Parathyroid adenoma (tissue), 2 donors: ENCODE results near the gene HOXA9.

Experiments
- H2AFZ ChIP-seq: fragments of 300-600 bp; sonication (generic); one replicate; pipeline ENCODE4 v1.7.0; 2017; ENCODE audit warnings: antibody characterized with exemption, mild to moderate bottlenecking
- H3K27ac ChIP-seq: fragments of 300-600 bp; sonication (generic); one replicate; pipeline ENCODE4 v1.7.0; 2017
- H3K27me3 ChIP-seq: fragments of 300-600 bp; sonication (generic); one replicate; pipeline ENCODE4 v1.7.0; 2017; ENCODE audit warnings: low read length; ENCODE audit not compliant: control insufficient read depth, insufficient read depth
- H3K36me3 ChIP-seq: fragments of 300-600 bp; sonication (generic); one replicate; pipeline ENCODE4 v1.7.0; 2017; ENCODE audit warnings: low read length; ENCODE audit not compliant: control insufficient read depth, insufficient read depth
- H3K4me1 ChIP-seq: fragments of 300-600 bp; sonication (generic); one replicate; pipeline ENCODE4 v1.7.0; 2017; ENCODE audit warnings: control low read depth
- H3K4me2 ChIP-seq: fragments of 300-600 bp; sonication (generic); one replicate; pipeline ENCODE4 v1.7.0; 2017; ENCODE audit warnings: low read length
- H3K4me3 ChIP-seq: fragments of 300-600 bp; sonication (generic); one replicate; pipeline ENCODE4 v1.7.0; 2017; ENCODE audit warnings: low read depth, low read length
- H3K79me2 ChIP-seq: fragments of 300-600 bp; sonication (generic); one replicate; pipeline ENCODE4 v1.7.0; 2017; ENCODE audit warnings: control low read depth
- H3K9ac ChIP-seq: fragments of 300-600 bp; sonication (generic); one replicate; pipeline ENCODE4 v1.7.0; 2017; ENCODE audit warnings: mild to moderate bottlenecking
- H3K9me3 ChIP-seq: fragments of 300-600 bp; sonication (generic); one replicate; pipeline ENCODE4 v1.7.0; 2017; ENCODE audit warnings: low read length; ENCODE audit not compliant: control insufficient read depth
- CTCF ChIP-seq: fragments of 300-600 bp; sonication (generic); IDR thresholded peaks from one replicate; pipeline ENCODE4 v1.7.0; 2017; ENCODE audit warnings: antibody characterized with exemption, mild to moderate bottlenecking
- donor health status: primary hyperparathyroidism.

Gene HOXA9

DNA sequence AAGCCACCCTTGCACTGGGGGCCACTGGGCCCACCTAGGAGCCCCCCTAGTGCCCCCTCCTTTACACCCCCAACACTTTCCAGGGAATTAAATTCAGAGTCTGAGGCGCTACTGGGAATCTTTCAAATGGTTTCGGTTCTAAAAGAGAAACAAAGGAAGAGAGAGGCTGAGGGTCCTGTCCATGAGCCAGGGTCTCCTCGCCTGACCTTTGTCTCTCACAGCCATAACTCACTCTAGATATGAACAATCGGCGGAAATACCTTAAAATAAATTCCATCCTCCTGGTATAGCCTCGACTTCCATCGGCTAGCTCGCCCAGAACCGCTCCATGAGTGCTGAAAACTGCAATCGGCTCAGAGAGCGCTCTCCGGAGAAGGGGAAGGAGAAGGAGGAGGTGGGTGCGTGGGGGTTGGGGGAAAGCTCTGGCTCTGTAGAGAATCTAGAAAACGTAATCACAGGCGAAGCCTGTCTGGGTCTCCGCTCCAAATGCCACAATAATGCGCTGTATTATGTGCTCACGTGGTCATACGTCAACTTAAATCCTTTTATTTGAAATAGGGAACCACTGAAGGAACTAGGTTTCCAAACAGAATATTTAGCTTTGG is 47.3 kb downstream of the HOXA9 start:
- no peak overlapping the region for H3K9ac ChIP-seq
- no peaks in the 10 kb centered on the region for H3K4me1 ChIP-seq
- peak overlapping the region; percentile 2 for H3K4me2 ChIP-seq
- H2AFZ ChIP-seq: no peak overlapping the region
- TF ChIP-seq CTCF: no peak
- no peak overlapping the region for H3K27ac ChIP-seq
- peak overlapping the region; percentile 38 for H3K4me3 ChIP-seq
- H3K27me3 ChIP-seq: no peaks in the 10 kb centered on the region
- H3K79me2 ChIP-seq: no peaks in the 10 kb centered on the region
- no peaks in the 10 kb centered on the region for H3K9me3 ChIP-seq
- no peaks in the 10 kb centered on the region for H3K36me3 ChIP-seq

- no peaks in the 10 kb centered on the region for H3K9me3 ChIP-seq
- TF ChIP-seq CTCF: no peak
- H2AFZ ChIP-seq: no peak overlapping the region
- H3K79me2 ChIP-seq: no peaks in the 10 kb centered on the region
- H3K4me1 ChIP-seq: no peaks in the 10 kb centered on the region
- H3K27me3 ChIP-seq: no peaks in the 10 kb centered on the region
- no peak overlapping the region for H3K9ac ChIP-seq
- peak overlapping the region; percentile 72 for H3K4me2 ChIP-seq
- peak overlapping the region; percentile 75 for H3K4me3 ChIP-seq
- no peak overlapping the region for H3K27ac ChIP-seq
- no peaks in the 10 kb centered on the region for H3K36me3 ChIP-seq
Measured at GRCh38 chr7:27116962-27117886, 48.1 kb downstream of the HOXA9 start.

DNA sequence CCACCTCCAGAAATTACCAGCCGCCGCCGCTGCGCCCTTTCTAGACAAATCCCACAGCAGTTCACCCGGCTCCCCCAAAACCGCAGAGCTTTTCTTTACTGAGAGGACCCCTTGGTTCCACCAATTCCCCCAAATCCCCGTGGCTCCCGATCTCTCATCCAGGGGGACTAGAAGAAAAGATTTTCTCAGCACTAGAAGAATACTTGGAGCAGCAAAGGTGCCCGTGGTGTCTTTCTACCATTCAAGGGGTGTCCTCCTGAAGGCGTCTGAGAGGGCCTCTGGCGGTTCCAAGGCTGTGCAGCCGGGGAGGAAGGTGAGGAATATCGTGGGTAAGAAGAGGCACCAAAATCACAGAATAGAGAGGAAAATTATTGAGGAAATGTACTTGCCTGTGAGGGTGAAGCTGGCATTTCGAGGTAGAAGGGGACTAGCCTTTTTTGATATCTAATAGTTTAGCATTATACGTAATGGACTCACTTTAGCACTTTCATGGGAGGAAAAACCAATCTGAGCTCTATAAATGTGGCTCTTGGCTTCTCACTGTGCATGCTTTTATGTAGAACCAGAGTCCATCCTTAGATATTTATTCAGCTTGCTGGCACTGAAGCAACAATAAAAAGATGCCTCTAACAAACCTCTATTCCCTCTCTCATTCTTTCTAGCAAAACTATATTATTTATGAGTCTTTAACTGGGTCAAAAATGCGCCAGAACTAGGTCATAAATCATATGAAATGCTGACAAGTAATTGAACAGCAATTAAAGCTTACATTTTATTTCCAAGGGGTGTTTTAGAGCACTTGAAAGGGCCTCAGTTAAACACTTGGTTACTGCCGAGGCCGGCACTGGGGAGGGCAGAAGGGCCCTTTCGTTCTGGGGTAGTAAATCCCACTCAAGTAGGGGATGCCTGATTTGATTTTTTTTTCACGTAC is 49.0 kb downstream of the HOXA9 start:
- Histone ChIP-seq H3K79me2 (no peaks in the 10 kb centered on the region), H3K4me1 (no peaks in the 10 kb centered on the region), H3K27me3 (no peaks in the 10 kb centered on the region), H3K9me3 (no peaks in the 10 kb centered on the region), H2AFZ (no peak overlapping the region), H3K4me2 (peak overlapping the region; percentile 72), H3K9ac (no peak overlapping the region), H3K27ac (peak overlapping the region; percentile 9), H3K4me3 (peak overlapping the region; percentile 75), H3K36me3 (no peaks in the 10 kb centered on the region)
- TF ChIP-seq CTCF: no peak

DNA sequence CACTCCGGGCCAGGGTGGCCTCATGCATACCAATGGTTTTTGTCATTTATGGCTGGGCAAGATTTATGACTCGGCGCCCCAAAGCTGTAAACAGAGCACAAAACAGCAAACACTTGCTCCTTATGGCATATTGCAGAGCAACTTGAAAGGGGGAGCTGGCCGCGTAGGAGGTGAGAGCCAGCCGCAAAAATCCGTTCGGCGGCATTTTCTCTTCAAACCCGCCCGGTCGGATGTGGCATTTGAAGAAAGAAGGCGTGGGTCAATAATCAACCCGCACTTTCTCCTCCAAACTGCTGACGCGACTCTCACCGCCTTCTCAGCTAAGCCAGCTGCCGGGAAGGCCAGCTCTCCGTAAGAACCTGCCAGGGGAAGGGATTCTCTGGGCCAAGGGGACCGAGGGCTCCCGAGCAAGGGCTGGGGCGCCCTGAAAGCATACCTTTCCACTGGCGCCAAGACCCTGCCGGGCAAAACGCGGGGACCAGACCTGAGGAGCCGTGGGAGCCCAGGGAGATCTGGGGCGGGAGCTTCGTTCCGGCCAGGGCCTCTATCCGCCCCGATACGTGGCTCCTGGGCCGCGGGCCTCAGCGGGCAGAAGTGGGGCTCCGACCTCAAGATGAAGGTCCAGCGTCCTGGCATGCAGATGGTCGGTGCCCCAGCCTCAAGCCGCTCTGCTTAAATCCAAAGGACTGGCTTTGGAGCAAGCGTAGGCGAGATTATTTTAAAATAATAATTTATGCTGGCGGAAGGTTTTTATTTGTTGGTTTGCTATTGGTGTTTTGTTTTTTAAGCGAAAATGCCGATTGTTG is 49.9 kb downstream of the HOXA9 start:
- Histone ChIP-seq H3K4me1 (no peaks in the 10 kb centered on the region), H3K27ac (peak overlapping the region; percentile 43), H3K4me3 (peak overlapping the region; percentile 75), H3K9me3 (no peaks in the 10 kb centered on the region), H3K36me3 (no peaks in the 10 kb centered on the region), H3K4me2 (peak overlapping the region; percentile 72), H3K79me2 (no peaks in the 10 kb centered on the region), H3K9ac (no peak overlapping the region), H2AFZ (no peak overlapping the region), H3K27me3 (no peaks in the 10 kb centered on the region)
- TF ChIP-seq CTCF: no peak
